IMR-90 (cell line): ENCODE results near the gene FOXR1. TPM values are rescaled to one million over a fixed set of nuclear protein-coding genes. Genes with fewer than 3 reads are reported as not detected.

Experiments used
- ATAC-seq: fragments of 200-7000 bp; cut with Tn5 transposase; 2 replicates; pipeline ENCODE4 v1.9.1; 2020; ENCODE audit warnings: low read depth, mild to moderate bottlenecking, moderate library complexity
- BruUV-seq: library from RNA; stranded (reverse); fragments of 400-500 nt; replicated peaks from 2 replicates; lab custom pipeline; 2021; lab: Mats Ljungman, UMichigan
- CTCF ChIA-PET: fragments of 300-600 bp; formaldehyde crosslinking; extraction: SDS; loops from one replicate; lab custom pipeline; 2021; ENCODE audit warnings: antibody characterized with exemption; lab: Yijun Ruan, JAX
- POLR2A ChIA-PET: fragments of 300-600 bp; sonication (Branson Sonifier 250); formaldehyde crosslinking; loops from one replicate; lab custom pipeline; 2022; ENCODE audit warnings: antibody characterized with exemption; ENCODE audit not compliant: unreplicated experiment; lab: Charles Lee
- DNase-seq: peaks from one replicate; pipeline ENCODE4 v3.0.0; 2013
- H2AFZ ChIP-seq: replicated peaks from 2 replicates; pipeline ENCODE3; 2013; ENCODE audit warnings: low read length, mild to moderate bottlenecking; ENCODE audit not compliant: poor library complexity
- H2AK5ac ChIP-seq: 2 replicates; pipeline ENCODE4 v1.6.1; 2013; ENCODE audit warnings: low read depth, low read length, inconsistent platforms
- H2AK9ac ChIP-seq: replicated peaks from 2 replicates; pipeline ENCODE3; 2013; ENCODE audit warnings: mild to moderate bottlenecking, low read depth, low read length, moderate library complexity; ENCODE audit not compliant: poor library complexity
- H2BK120ac ChIP-seq: 2 replicates; pipeline ENCODE4 v1.6.1; 2013; ENCODE audit warnings: low read depth, low read length, inconsistent platforms
- H2BK15ac ChIP-seq: 3 replicates; pipeline ENCODE4 v1.6.1; 2013; ENCODE audit warnings: low read depth, low read length, inconsistent platforms
- H2BK20ac ChIP-seq: 2 replicates; pipeline ENCODE4 v1.6.1; 2013; ENCODE audit warnings: low read depth, mild to moderate bottlenecking, inconsistent platforms, low read length, moderate library complexity
- H2BK5ac ChIP-seq: 2 replicates; pipeline ENCODE4 v1.6.1; 2013; ENCODE audit warnings: mild to moderate bottlenecking, low read depth, low read length, inconsistent platforms; ENCODE audit not compliant: poor library complexity, severe bottlenecking
- H3K14ac ChIP-seq: replicated peaks from 2 replicates; pipeline ENCODE4 v1.6.1; 2013; ENCODE audit warnings: low read depth, low read length, inconsistent platforms
- H3K18ac ChIP-seq: 2 replicates; pipeline ENCODE4 v1.6.1; 2013; ENCODE audit warnings: low read depth, low read length, control low read depth
- H3K23ac ChIP-seq: 2 replicates; pipeline ENCODE4 v1.6.1; 2013; ENCODE audit warnings: low read depth, low read length, inconsistent platforms
- H3K27ac ChIP-seq: 2 replicates; pipeline ENCODE4 v1.5.1; 2013; ENCODE audit warnings: mild to moderate bottlenecking, control low read depth, low read length; ENCODE audit not compliant: insufficient read depth
- H3K27me3 ChIP-seq: 2 replicates; pipeline ENCODE4 v1.6.1; 2013; ENCODE audit warnings: low read length; ENCODE audit not compliant: control insufficient read depth, insufficient read depth
- H3K36me3 ChIP-seq: 2 replicates; pipeline ENCODE4 v1.6.1; 2013; ENCODE audit warnings: low read length, mixed read lengths; ENCODE audit not compliant: control insufficient read depth, insufficient read depth
- H3K4ac ChIP-seq: 2 replicates; pipeline ENCODE4 v1.6.1; 2013; ENCODE audit warnings: low read depth, low read length, inconsistent platforms
- H3K4me1 ChIP-seq: 2 replicates; pipeline ENCODE4 v1.6.1; 2013; ENCODE audit warnings: low read length, mixed read lengths; ENCODE audit not compliant: control insufficient read depth, insufficient read depth
- H3K4me2 ChIP-seq: 2 replicates; pipeline ENCODE4 v1.6.1; 2013; ENCODE audit warnings: low read depth, mild to moderate bottlenecking, control low read depth, low read length, moderate library complexity
- H3K4me3 ChIP-seq: 2 replicates; pipeline ENCODE4 v1.5.1; 2013; ENCODE audit warnings: low read depth, mild to moderate bottlenecking, control low read depth, low read length, moderate library complexity; ENCODE audit not compliant: insufficient read depth
- H3K56ac ChIP-seq: 2 replicates; pipeline ENCODE4 v1.6.1; 2013; ENCODE audit warnings: low read length, inconsistent platforms; ENCODE audit not compliant: insufficient read depth; ENCODE audit errors: extremely low read depth
- H3K79me1 ChIP-seq, 2 experiments: 2 replicates each; pipeline ENCODE4 v1.6.1; 2013; ENCODE audit warnings: low read length in 2 of 2, inconsistent platforms in 1 of 2, low read depth in 1 of 2
- H3K9ac ChIP-seq: 2 replicates; pipeline ENCODE4 v1.6.1; 2013; ENCODE audit warnings: low read depth, low read length, control low read depth
- H3K9me1 ChIP-seq: 2 replicates; pipeline ENCODE4 v1.6.1; 2013; ENCODE audit warnings: low read length, inconsistent platforms; ENCODE audit not compliant: insufficient read depth
- H3K9me3 ChIP-seq: 2 replicates; pipeline ENCODE4 v1.6.1; 2013; ENCODE audit warnings: low read length; ENCODE audit not compliant: control insufficient read depth, insufficient read depth
- H4K20me1 ChIP-seq: 2 replicates; pipeline ENCODE4 v1.6.1; 2013; ENCODE audit warnings: low read length, inconsistent platforms; ENCODE audit not compliant: insufficient read depth
- H4K5ac ChIP-seq: 2 replicates; pipeline ENCODE4 v1.6.1; 2013; ENCODE audit warnings: mild to moderate bottlenecking, low read depth, low read length, control low read depth
- H4K8ac ChIP-seq, 2 experiments: 2 replicates each; pipeline ENCODE4 v1.6.1; 2013; ENCODE audit warnings: low read depth in 2 of 2, low read length in 2 of 2, control low read depth in 1 of 2, inconsistent platforms in 1 of 2
- H4K91ac ChIP-seq: 2 replicates; pipeline ENCODE4 v1.6.1; 2013; ENCODE audit warnings: low read depth, low read length, inconsistent platforms; ENCODE audit not compliant: insufficient read depth
- CEBPB ChIP-seq: IDR thresholded peaks from 2 replicates; pipeline ENCODE4 v1.6.1; 2012; ENCODE audit warnings: low read depth, low read length, improper control_type of control experiment
- WGBS, 2 experiments: methylation state at CpG; one replicate each; pipeline versions ENCODE4 v1.1.5 to v1.1.7; 2013; ENCODE audit warnings: missing lambda C conversion rate in 2 of 2; ENCODE audit not compliant: insufficient read length in 1 of 2; ENCODE audit errors: extremely low coverage in 2 of 2; 5-methylcytosine and 5-hydroxymethylcytosine counted together
- dilution Hi-C: fragments of 300-500 bp; cut with HindIII; formaldehyde crosslinking; loops from one replicate; pipeline ENCODE4 v1.14.3; 2018; ENCODE audit warnings: low sequenced_read_pairs; ENCODE audit not compliant: unreplicated experiment
- in situ Hi-C: fragments of 300-500 bp; cut with MboI; formaldehyde crosslinking; loops from 3 replicates; pipeline ENCODE4 v1.14.3; 2019; ENCODE audit warnings: low sequenced_read_pairs, inconsistent platforms, mixed read lengths
- intact Hi-C: fragments of 100-400 bp; cut with micrococcal nuclease; formaldehyde crosslinking; loops from 2 replicates; pipeline ENCODE4 v1.10.0; 2022
- polyA plus RNA-seq, 3 experiments: library from polyadenylated mRNA; depleted of rRNA; stranded (reverse); fragments of >200 nt; gene quantifications; 2 replicates each; pipeline ENCODE4 v1.2.3, GENCODE V29; 2012; ENCODE audit warnings: low replicate concordance in 1 of 3
- total RNA-seq: library from RNA; depleted of rRNA; stranded (reverse); fragments of >200 nt; gene quantifications from 2 replicates; pipeline ENCODE4 v1.2.3, GENCODE V29; 2012

Gene FOXR1
- total and polyA plus RNA-seq, 2 of the 4 experiments (the other 2 are of a cell fraction): not detected

- Histone ChIP-seq H3K56ac (peak overlapping the region; percentile 78), H3K9ac (peak overlapping the region; percentile 100), H3K9me3 (no peaks in the 10 kb centered on the region), H3K36me3 (no peaks in the 10 kb centered on the region), H2BK15ac (peak overlapping the region; percentile 23; the same call in 2 of the 3 replicates), H3K27me3 (no peaks in the 10 kb centered on the region), H4K20me1 (peaks cover 59% of the 10 kb centered on the region), H3K4ac (peak overlapping the region; percentile 97), H4K91ac (peak overlapping the region; percentile 94), H3K27ac (peak overlapping the region; percentile 99), H3K4me3 (peak overlapping the region; percentile 99), H3K4me1 (peaks cover 20% of the 10 kb centered on the region), H3K79me1 (peaks cover 8 to 44% of the 10 kb centered on the region in 2 experiments; a peak in 3 of 4 replicates), H4K5ac (peak overlapping the region; percentile 22; the same call in 1 of the 2 replicates), H2BK5ac (peak overlapping the region; percentile 92), H3K23ac (peak overlapping the region; percentile 99), H2BK20ac (peak overlapping the region; percentile 18; the same call in 1 of the 2 replicates), H3K4me2 (peak overlapping the region; percentile 91), H3K9me1 (no peaks in the 10 kb centered on the region), H2AK5ac (peak overlapping the region; percentile 97), H2AK9ac (peak overlapping the region; percentile 98), H4K8ac (peak overlapping the region; percentile 11 to 78; a peak in 2 of 4 replicates), H3K18ac (peak overlapping the region; percentile 39), H2BK120ac (peak overlapping the region; percentile 81), H3K14ac (peak overlapping the region; percentile 99), H2AFZ (peak overlapping the region; percentile 73)
- dilution Hi-C loops (no loop called here), intact Hi-C loops (loop anchor here (1.0 kb wide), 1 partner anchor 15 kb away; no protein-coding TSS in a partner anchor), in situ Hi-C loops (no loop called here)
- no peak for TF ChIP-seq CEBPB
- ChIA-PET CTCF (interaction anchor here (0.8 to 1.6 kb wide), 2 partner anchors 133 to 234 kb away, joined by 3 to 4 read pairs; partner anchors contain the start of gene DDX6), POLR2A (interaction anchor here (0.6 to 1.0 kb wide), 3 partner anchors 14 to 131 kb away, joined by 3 to 7 read pairs (median 5); no protein-coding TSS in a partner anchor)
- BruUV-seq: no TSS peak
- DNase-seq (no peak), ATAC-seq (no peak)
- 23% methylated on average over 4 of the region's 7 CpGs; no CpG with 5 or more reads in 1 of the 2 experiments for WGBS, 2 experiments
Observed at GRCh38 chr11:118923721-118924587, 47.6 kb upstream of the FOXR1 start.
